ENCODE measurements around the gene GAB2. TPM values are rescaled to one million over a fixed set of nuclear protein-coding genes. Genes with fewer than 3 reads are reported as not detected.
"Not testable (repeated sequence)": the region's sequence is repeated elsewhere in the genome, so short reads cannot be mapped to it uniquely, and the experiment has no call there.

GAB2 gene
- total RNA-seq, 4 donors from 2014 or later: 8.1 to 18.1 (median 13.4) TPM

GRCh38 chr11:78226684-78227680 is 190.6 kb downstream of the GAB2 start:
- no peaks in the 10 kb centered on the region for H3K27me3 ChIP-seq
- H3K4me3 ChIP-seq (replicated peaks in 1 of 3): no peak overlapping the region
- no peak overlapping the region for H3K27ac ChIP-seq
- peaks cover 0 to 10% of the 10 kb centered on the region in 2 donors for H3K4me1 ChIP-seq
- intact Hi-C loops (cut with DNase I): loop anchor here (10.0 kb wide), 1 partner anchor 188 kb away; the partner anchor contains the start of gene GAB2
- TF ChIP-seq POLR2A (IDR thresholded peaks at IDR 0.05): no peak
- TF ChIP-seq, protein P1, sequence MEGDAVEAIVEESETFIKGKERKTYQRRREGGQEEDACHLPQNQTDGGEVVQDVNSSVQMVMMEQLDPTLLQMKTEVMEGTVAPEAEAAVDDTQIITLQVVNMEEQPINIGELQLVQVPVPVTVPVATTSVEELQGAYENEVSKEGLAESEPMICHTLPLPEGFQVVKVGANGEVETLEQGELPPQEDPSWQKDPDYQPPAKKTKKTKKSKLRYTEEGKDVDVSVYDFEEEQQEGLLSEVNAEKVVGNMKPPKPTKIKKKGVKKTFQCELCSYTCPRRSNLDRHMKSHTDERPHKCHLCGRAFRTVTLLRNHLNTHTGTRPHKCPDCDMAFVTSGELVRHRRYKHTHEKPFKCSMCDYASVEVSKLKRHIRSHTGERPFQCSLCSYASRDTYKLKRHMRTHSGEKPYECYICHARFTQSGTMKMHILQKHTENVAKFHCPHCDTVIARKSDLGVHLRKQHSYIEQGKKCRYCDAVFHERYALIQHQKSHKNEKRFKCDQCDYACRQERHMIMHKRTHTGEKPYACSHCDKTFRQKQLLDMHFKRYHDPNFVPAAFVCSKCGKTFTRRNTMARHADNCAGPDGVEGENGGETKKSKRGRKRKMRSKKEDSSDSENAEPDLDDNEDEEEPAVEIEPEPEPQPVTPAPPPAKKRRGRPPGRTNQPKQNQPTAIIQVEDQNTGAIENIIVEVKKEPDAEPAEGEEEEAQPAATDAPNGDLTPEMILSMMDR (IDR thresholded peaks at IDR 0.05): no peak
- H3K36me3 ChIP-seq: peaks cover 12 to 14% of the 10 kb centered on the region in 2 donors
- 91 to 96% methylated on average over 7 to 10 of the region's 12 CpGs for WGBS, 2 donors
- DNase-seq: no peak
- H3K9me3 ChIP-seq: no peaks in the 10 kb centered on the region

GRCh38 chr11:78224906-78225420 is 192.7 kb downstream of the GAB2 start:
- 91 to 92% methylated on average over 7 of the region's 7 CpGs for WGBS, 2 donors

GRCh38 chr11:78224506-78224905 is 193.1 kb downstream of the GAB2 start:
- peaks cover 14 to 23% of the 10 kb centered on the region in 2 donors for H3K36me3 ChIP-seq
- intact Hi-C loops (cut with DNase I): loop anchor here (10.0 kb wide), 1 partner anchor 190 kb away; the partner anchor contains the start of gene GAB2
- no peak for DNase-seq

More at GRCh38 chr11:78224906-78225420, 192.7 kb downstream of the GAB2 start:
- DNase-seq: no peak
- intact Hi-C loops (cut with DNase I): loop anchor here (10.0 kb wide), 1 partner anchor 190 kb away; the partner anchor contains the start of gene GAB2
- no peak overlapping the region for H3K27ac ChIP-seq
- H3K4me3 ChIP-seq (replicated peaks in 1 of 3): no peak overlapping the region
- H3K36me3 ChIP-seq: peaks cover 14 to 23% of the 10 kb centered on the region in 2 donors
- H3K27me3 ChIP-seq: no peaks in the 10 kb centered on the region
- TF ChIP-seq, protein P1 (IDR thresholded peaks at IDR 0.05): no peak
- no peak for TF ChIP-seq POLR2A (IDR thresholded peaks at IDR 0.05)
- H3K4me1 ChIP-seq: peaks cover 0 to 10% of the 10 kb centered on the region in 2 donors
- no peaks in the 10 kb centered on the region for H3K9me3 ChIP-seq

DNA sequence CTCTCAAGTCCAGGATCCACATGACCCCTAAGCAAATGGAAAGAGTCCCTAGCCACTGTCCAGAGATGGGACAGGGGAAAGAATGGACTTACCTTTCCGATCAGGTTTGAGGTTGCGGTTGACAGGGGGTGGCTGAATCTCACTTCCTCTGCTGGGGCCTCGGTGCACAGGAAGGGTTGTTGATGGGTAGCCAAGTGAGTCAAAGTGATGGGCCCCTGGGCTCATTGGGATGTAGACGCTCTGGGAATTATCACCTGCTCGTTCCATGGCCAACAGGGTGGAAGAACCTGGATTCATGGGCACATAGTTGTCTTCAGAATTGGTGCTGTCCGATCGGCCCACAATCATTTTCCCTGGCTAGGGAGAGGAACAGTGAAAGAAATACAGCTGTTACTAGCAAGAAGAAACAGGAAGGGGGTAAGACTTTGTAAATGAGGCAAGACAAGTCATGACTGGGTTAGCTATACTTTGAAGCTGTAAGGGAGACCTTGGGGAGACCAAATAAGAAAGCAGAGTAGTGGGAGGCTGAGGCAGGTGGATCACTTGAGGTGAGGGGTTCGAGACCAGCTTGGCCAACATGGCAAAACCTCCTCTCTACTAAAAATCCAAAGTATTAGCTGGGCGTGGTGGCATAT is 194.2 kb downstream of the GAB2 start:
- Histone ChIP-seq H3K4me1 (peaks cover 0 to 6% of the 10 kb centered on the region in 2 donors), H3K27ac (no peak overlapping the region), H3K27me3 (no peaks in the 10 kb centered on the region), H3K4me3 (replicated peaks in 1 of 3) (no peak overlapping the region), H3K36me3 (peaks cover 21 to 23% of the 10 kb centered on the region in 2 donors), H3K9me3 (no peaks in the 10 kb centered on the region)
- TF ChIP-seq POLR2A (IDR thresholded peaks at IDR 0.05): no peak
- TF ChIP-seq, protein P1 (IDR thresholded peaks at IDR 0.05): no peak
- DNase-seq: no peak
- WGBS, 2 donors: 90 to 92% methylated on average over 9 of the region's 9 CpGs
- intact Hi-C loops (cut with DNase I): loop anchor here (10.0 kb wide), 1 partner anchor 191 kb away; the partner anchor contains the start of gene GAB2

More at GRCh38 chr11:78224506-78224905, 193.1 kb downstream of the GAB2 start:
- Histone ChIP-seq H3K27ac (no peak overlapping the region), H3K4me1 (peaks cover 0 to 10% of the 10 kb centered on the region in 2 donors), H3K27me3 (no peaks in the 10 kb centered on the region), H3K4me3 (replicated peaks in 1 of 3) (no peak overlapping the region), H3K9me3 (no peaks in the 10 kb centered on the region)
- TF ChIP-seq, protein P1 (IDR thresholded peaks at IDR 0.05): no peak
- no peak for TF ChIP-seq POLR2A (IDR thresholded peaks at IDR 0.05)
- WGBS, 2 donors: 90 to 94% methylated on average over 3 to 4 of the region's 4 CpGs

GRCh38 chr11:78222726-78223125 is 194.9 kb downstream of the GAB2 start:
- intact Hi-C loops (cut with DNase I): loop anchor here (10.0 kb wide), 1 partner anchor 192 kb away; the partner anchor contains the start of gene GAB2
- DNase-seq; H3K4me1 ChIP-seq; H3K27me3 ChIP-seq; H3K27ac ChIP-seq; H3K9me3 ChIP-seq; H3K4me3 ChIP-seq (replicated peaks in 1 of 3): not testable (repeated sequence)
- 85 to 87% methylated on average over 10 of the region's 10 CpGs for WGBS, 2 donors
- peaks cover 23 to 27% of the 10 kb centered on the region in 2 donors for H3K36me3 ChIP-seq

Data from thyroid gland (tissue), 4 donors.